ENCODE data around the gene ELL. TPM values are rescaled to one million over a fixed set of nuclear protein-coding genes. Genes with fewer than 3 reads are reported as not detected.
"Not testable (repeated sequence)": the region's sequence is repeated elsewhere in the genome, so short reads cannot be mapped to it uniquely, and the experiment has no call there.

The ELL gene
- total RNA-seq, 1 donor from 2014 or later, result 24.5 TPM

- Histone ChIP-seq H3K27ac (ENCODE audit: low read depth, low read length) (no peak overlapping the region), H3K9me3 (ENCODE audit: control insufficient read depth in 3 of 3, low read length in 3 of 3) (no peaks in the 10 kb centered on the region), H3K4me3 (ENCODE audit: low read length in 3 of 3) (no peak overlapping the region), H3K36me3 (ENCODE audit: control insufficient read depth in 3 of 3, insufficient read depth in 3 of 3, low read length in 3 of 3) (peaks cover 40 to 46% (median 43%) of the 10 kb centered on the region in 3 donors), H3K9ac (ENCODE audit: low read depth in 1 of 3, low read length in 3 of 3) (no peak overlapping the region), H3K4me1 (ENCODE audit: control insufficient read depth in 3 of 3, insufficient read depth in 3 of 3, low read length in 3 of 3) (no peaks in the 10 kb centered on the region), H3K27me3 (ENCODE audit: control insufficient read depth in 3 of 3, insufficient read depth in 3 of 3, low read length in 3 of 3) (no peaks in the 10 kb centered on the region)
These were observed 11.2 kb upstream of the ELL start for GRCh38 chr19:18533058-18533457.

- peaks cover 35 to 38% (median 35%) of the 10 kb centered on the region in 3 donors for H3K36me3 ChIP-seq (ENCODE audit: control insufficient read depth in 3 of 3, insufficient read depth in 3 of 3, low read length in 3 of 3)
- H3K27ac ChIP-seq (ENCODE audit: low read depth, low read length), result no peak overlapping the region
- no peak overlapping the region for H3K9ac ChIP-seq (ENCODE audit: low read depth in 1 of 3, low read length in 3 of 3)
- H3K27me3 ChIP-seq (ENCODE audit: control insufficient read depth in 3 of 3, insufficient read depth in 3 of 3, low read length in 3 of 3), result no peaks in the 10 kb centered on the region
- H3K9me3 ChIP-seq (ENCODE audit: control insufficient read depth in 3 of 3, low read length in 3 of 3), result no peaks in the 10 kb centered on the region
- H3K4me1 ChIP-seq (ENCODE audit: control insufficient read depth in 3 of 3, insufficient read depth in 3 of 3, low read length in 3 of 3), result no peaks in the 10 kb centered on the region
- H3K4me3 ChIP-seq (ENCODE audit: low read length in 3 of 3), result no peak overlapping the region
These were observed 10.5 kb upstream of the ELL start for GRCh38 chr19:18532168-18532890.

GRCh38 chr19:18531485-18531884, 9.6 kb upstream of the ELL start:
- Histone ChIP-seq H3K36me3 (ENCODE audit: control insufficient read depth in 3 of 3, insufficient read depth in 3 of 3, low read length in 3 of 3) (peaks cover 27 to 32% (median 29%) of the 10 kb centered on the region in 3 donors), H3K27ac (ENCODE audit: low read depth, low read length) (no peak overlapping the region), H3K9ac (ENCODE audit: low read depth in 1 of 3, low read length in 3 of 3) (no peak overlapping the region), H3K27me3 (ENCODE audit: control insufficient read depth in 3 of 3, insufficient read depth in 3 of 3, low read length in 3 of 3) (no peaks in the 10 kb centered on the region), H3K4me3 (ENCODE audit: low read length in 3 of 3) (no peak overlapping the region), H3K4me1 (ENCODE audit: control insufficient read depth in 3 of 3, insufficient read depth in 3 of 3, low read length in 3 of 3) (no peaks in the 10 kb centered on the region), H3K9me3 (ENCODE audit: control insufficient read depth in 3 of 3, low read length in 3 of 3) (no peaks in the 10 kb centered on the region)

GRCh38 chr19:18529782-18530181, 7.9 kb upstream of the ELL start:
- Histone ChIP-seq H3K27ac (ENCODE audit: low read depth, low read length) (no peak overlapping the region), H3K4me1 (ENCODE audit: control insufficient read depth in 3 of 3, insufficient read depth in 3 of 3, low read length in 3 of 3) (no peaks in the 10 kb centered on the region), H3K9ac (ENCODE audit: low read depth in 1 of 3, low read length in 3 of 3) (no peak overlapping the region)

GRCh38 chr19:18526316-18526715, 4.4 kb upstream of the ELL start:
- Histone ChIP-seq H3K9ac (ENCODE audit: low read depth in 1 of 3, low read length in 3 of 3) (no peak overlapping the region), H3K9me3 (ENCODE audit: control insufficient read depth in 3 of 3, low read length in 3 of 3) (no peaks in the 10 kb centered on the region), H3K27me3 (ENCODE audit: control insufficient read depth in 3 of 3, insufficient read depth in 3 of 3, low read length in 3 of 3) (no peaks in the 10 kb centered on the region), H3K4me1 (ENCODE audit: control insufficient read depth in 3 of 3, insufficient read depth in 3 of 3, low read length in 3 of 3) (peaks cover 0 to 4% (median 2%) of the 10 kb centered on the region in 3 donors), H3K36me3 (ENCODE audit: control insufficient read depth in 3 of 3, insufficient read depth in 3 of 3, low read length in 3 of 3) (peaks cover 2 to 4% (median 4%) of the 10 kb centered on the region in 3 donors), H3K4me3 (ENCODE audit: low read length in 3 of 3) (no peak overlapping the region), H3K27ac (ENCODE audit: low read depth, low read length) (no peak overlapping the region)

More at GRCh38 chr19:18529782-18530181, 7.9 kb upstream of the ELL start:
- Histone ChIP-seq H3K9me3 (ENCODE audit: control insufficient read depth in 3 of 3, low read length in 3 of 3) (no peaks in the 10 kb centered on the region), H3K36me3 (ENCODE audit: control insufficient read depth in 3 of 3, insufficient read depth in 3 of 3, low read length in 3 of 3) (peaks cover 18 to 24% (median 22%) of the 10 kb centered on the region in 3 donors), H3K27me3 (ENCODE audit: control insufficient read depth in 3 of 3, insufficient read depth in 3 of 3, low read length in 3 of 3) (no peaks in the 10 kb centered on the region), H3K4me3 (ENCODE audit: low read length in 3 of 3) (no peak overlapping the region)

GRCh38 chr19:18523841-18524240, 2.0 kb upstream of the ELL start:
- Histone ChIP-seq H3K4me1 (ENCODE audit: control insufficient read depth in 3 of 3, insufficient read depth in 3 of 3, low read length in 3 of 3) (peaks cover 14 to 19% (median 18%) of the 10 kb centered on the region in 3 donors), H3K27me3 (ENCODE audit: control insufficient read depth in 3 of 3, insufficient read depth in 3 of 3, low read length in 3 of 3) (no peaks in the 10 kb centered on the region), H3K4me3 (ENCODE audit: low read length in 3 of 3) (no peak overlapping the region), H3K27ac (ENCODE audit: low read depth, low read length) (no peak overlapping the region), H3K9ac (ENCODE audit: low read depth in 1 of 3, low read length in 3 of 3) (peak overlapping the region in 1 of 3 donors; percentile 25), H3K9me3 (ENCODE audit: control insufficient read depth in 3 of 3, low read length in 3 of 3) (no peaks in the 10 kb centered on the region), H3K36me3 (ENCODE audit: control insufficient read depth in 3 of 3, insufficient read depth in 3 of 3, low read length in 3 of 3) (no peaks in the 10 kb centered on the region)

- H3K9me3 ChIP-seq (ENCODE audit: control insufficient read depth in 3 of 3, low read length in 3 of 3); H3K27me3 ChIP-seq (ENCODE audit: control insufficient read depth in 3 of 3, insufficient read depth in 3 of 3, low read length in 3 of 3); H3K36me3 ChIP-seq (ENCODE audit: control insufficient read depth in 3 of 3, insufficient read depth in 3 of 3, low read length in 3 of 3): not testable (repeated sequence)
- Histone ChIP-seq H3K9ac (ENCODE audit: low read depth in 1 of 3, low read length in 3 of 3) (peak overlapping the region in 2 of 3 donors; percentile 45 to 57), H3K4me3 (ENCODE audit: low read length in 3 of 3) (peak overlapping the region; percentile 43 to 61 (median 54)), H3K27ac (ENCODE audit: low read depth, low read length) (peak overlapping the region; percentile 66), H3K4me1 (ENCODE audit: control insufficient read depth in 3 of 3, insufficient read depth in 3 of 3, low read length in 3 of 3) (peaks cover 21 to 26% (median 22%) of the 10 kb centered on the region in 3 donors)
These were observed 1.1 kb upstream of the ELL start for GRCh38 chr19:18522862-18523440.

GRCh38 chr19:18522124-18522861, 423 bp upstream of the ELL start:
- Histone ChIP-seq H3K27me3 (ENCODE audit: control insufficient read depth in 3 of 3, insufficient read depth in 3 of 3, low read length in 3 of 3) (no peaks in the 10 kb centered on the region), H3K9ac (ENCODE audit: low read depth in 1 of 3, low read length in 3 of 3) (peak overlapping the region; percentile 20 to 57 (median 45)), H3K4me3 (ENCODE audit: low read length in 3 of 3) (peak overlapping the region; percentile 43 to 100 (median 61)), H3K9me3 (ENCODE audit: control insufficient read depth in 3 of 3, low read length in 3 of 3) (no peaks in the 10 kb centered on the region), H3K4me1 (ENCODE audit: control insufficient read depth in 3 of 3, insufficient read depth in 3 of 3, low read length in 3 of 3) (peaks cover 21 to 27% (median 22%) of the 10 kb centered on the region in 3 donors), H3K36me3 (ENCODE audit: control insufficient read depth in 3 of 3, insufficient read depth in 3 of 3, low read length in 3 of 3) (no peaks in the 10 kb centered on the region), H3K27ac (ENCODE audit: low read depth, low read length) (peak overlapping the region; percentile 100)

GRCh38 chr19:18520848-18521691, 800 bp downstream of the ELL start:
- Histone ChIP-seq H3K4me3 (ENCODE audit: low read length in 3 of 3) (peak overlapping the region; percentile 91 to 100 (median 98)), H3K36me3 (ENCODE audit: control insufficient read depth in 3 of 3, insufficient read depth in 3 of 3, low read length in 3 of 3) (no peaks in the 10 kb centered on the region), H3K27me3 (ENCODE audit: control insufficient read depth in 3 of 3, insufficient read depth in 3 of 3, low read length in 3 of 3) (no peaks in the 10 kb centered on the region), H3K4me1 (ENCODE audit: control insufficient read depth in 3 of 3, insufficient read depth in 3 of 3, low read length in 3 of 3) (peaks cover 30 to 37% (median 32%) of the 10 kb centered on the region in 3 donors), H3K9me3 (ENCODE audit: control insufficient read depth in 3 of 3, low read length in 3 of 3) (no peaks in the 10 kb centered on the region), H3K27ac (ENCODE audit: low read depth, low read length) (peak overlapping the region; percentile 100), H3K9ac (ENCODE audit: low read depth in 1 of 3, low read length in 3 of 3) (peak overlapping the region; percentile 99 to 100 (median 100))
